GM10266 (cell line): Measurements from ENCODE around the gene SLC25A6.
"Not testable (repeated sequence)": the region's sequence is repeated elsewhere in the genome, so short reads cannot be mapped to it uniquely, and the experiment has no call there.

Experiments used
- DNase-seq: peaks from one replicate; pipeline ENCODE4 v3.0.0; 2012; ENCODE audit errors: extremely low spot score
- TF ChIP-seq, protein P1 (sequence below): IDR thresholded peaks from 2 replicates; pipeline ENCODE4 v1.5.1; 2012; ENCODE audit warnings: mild to moderate bottlenecking, low read depth; ENCODE audit not compliant: control insufficient read depth, insufficient read depth; ENCODE audit errors: missing control alignments

SLC25A6 gene

DNA sequence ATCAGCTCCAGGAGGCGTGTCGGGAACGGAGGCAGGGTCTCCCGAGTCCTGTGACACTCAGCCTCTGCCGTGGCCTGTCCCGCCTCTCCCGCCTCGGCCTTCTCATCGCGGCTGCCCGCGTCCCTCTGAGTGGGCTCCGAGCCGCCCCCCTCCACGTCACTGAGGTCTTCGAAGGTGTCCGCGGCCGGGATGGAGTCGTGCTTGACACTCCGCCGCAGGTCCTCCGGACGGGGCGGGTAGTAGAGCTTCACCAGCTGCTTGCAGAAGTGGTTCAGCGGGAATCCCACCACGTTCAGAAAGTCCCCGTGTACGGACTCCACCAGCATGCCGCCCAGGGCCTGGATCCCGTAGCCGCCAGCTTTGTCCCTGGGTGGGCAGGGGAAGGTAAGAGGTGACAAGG, 35.8 kb upstream of the SLC25A6 start:
- TF ChIP-seq, protein P1, sequence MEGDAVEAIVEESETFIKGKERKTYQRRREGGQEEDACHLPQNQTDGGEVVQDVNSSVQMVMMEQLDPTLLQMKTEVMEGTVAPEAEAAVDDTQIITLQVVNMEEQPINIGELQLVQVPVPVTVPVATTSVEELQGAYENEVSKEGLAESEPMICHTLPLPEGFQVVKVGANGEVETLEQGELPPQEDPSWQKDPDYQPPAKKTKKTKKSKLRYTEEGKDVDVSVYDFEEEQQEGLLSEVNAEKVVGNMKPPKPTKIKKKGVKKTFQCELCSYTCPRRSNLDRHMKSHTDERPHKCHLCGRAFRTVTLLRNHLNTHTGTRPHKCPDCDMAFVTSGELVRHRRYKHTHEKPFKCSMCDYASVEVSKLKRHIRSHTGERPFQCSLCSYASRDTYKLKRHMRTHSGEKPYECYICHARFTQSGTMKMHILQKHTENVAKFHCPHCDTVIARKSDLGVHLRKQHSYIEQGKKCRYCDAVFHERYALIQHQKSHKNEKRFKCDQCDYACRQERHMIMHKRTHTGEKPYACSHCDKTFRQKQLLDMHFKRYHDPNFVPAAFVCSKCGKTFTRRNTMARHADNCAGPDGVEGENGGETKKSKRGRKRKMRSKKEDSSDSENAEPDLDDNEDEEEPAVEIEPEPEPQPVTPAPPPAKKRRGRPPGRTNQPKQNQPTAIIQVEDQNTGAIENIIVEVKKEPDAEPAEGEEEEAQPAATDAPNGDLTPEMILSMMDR, result no peak
- DNase-seq, result no peak

DNA sequence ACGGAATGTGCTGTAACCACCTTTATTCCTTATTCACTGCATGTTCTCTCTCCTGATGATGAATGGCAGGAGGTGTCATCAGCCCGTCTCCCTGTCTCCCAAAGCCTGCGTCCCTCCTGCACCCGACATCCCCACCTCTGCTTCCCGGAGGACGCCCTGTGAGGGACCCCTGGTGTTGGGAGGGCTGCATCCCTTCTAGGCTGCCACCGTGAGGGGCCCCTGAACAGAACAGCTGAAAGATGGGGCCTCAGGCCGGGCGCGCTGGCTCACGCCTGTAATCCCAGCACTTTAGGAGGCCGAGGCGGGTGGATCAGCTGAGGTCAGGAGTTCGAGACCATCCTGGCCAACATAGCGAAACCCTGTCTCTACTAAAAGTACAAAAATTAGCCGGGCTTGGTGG, 34.4 kb upstream of the SLC25A6 start:
- DNase-seq, result not testable (repeated sequence)

DNA sequence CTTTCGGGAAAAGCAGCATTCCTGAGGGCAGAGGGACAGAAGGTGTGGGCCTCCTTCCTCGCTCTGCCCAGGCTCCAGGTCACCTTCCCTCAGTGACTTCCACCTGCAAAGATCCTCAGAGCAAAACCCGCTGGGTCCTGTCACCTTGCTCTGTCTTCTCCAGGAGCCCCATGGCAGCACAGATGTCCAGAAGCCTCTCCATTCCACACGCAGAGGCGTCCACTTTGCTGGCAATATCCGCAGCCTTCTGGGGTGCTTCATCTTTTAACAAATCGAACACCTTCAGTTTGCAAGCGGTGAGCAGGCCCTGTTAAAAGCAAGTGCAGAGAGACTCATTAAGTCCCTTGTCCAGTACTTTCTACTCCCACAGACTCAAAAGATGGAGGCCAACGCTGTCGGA, 33.5 kb upstream of the SLC25A6 start:
- TF ChIP-seq, protein P1, result no peak
- DNase-seq, result no peak

DNA sequence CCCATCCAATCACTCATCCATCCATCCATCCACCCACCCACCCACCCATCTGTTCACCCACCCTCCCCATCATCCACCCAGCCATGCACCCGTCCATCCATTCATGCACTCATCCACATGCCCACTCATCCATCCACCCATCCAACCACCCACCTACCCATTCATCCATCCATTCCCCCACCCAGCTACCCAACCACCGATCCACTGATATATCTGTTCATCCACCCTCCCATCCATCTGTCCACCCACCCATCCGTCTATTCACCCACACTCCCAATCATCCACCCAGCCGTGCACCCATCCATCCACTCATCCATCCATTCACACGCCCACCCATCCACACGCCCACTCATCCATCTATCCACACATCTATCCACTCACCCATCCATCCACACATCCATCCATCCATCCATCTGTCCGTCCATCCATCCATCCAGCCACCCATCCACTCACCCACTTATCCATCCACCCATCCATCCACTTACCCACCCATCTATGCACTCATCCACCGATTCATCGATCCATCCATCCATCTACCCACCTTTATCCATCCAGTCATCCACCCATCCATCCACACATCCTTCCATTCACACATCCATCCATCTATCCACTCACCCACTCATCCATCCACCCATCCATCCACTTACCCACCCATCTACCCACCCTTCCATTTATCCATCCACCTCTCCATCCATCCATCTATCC, 32.4 kb upstream of the SLC25A6 start:
- DNase-seq, result no peak
- TF ChIP-seq, protein P1, result no peak

DNA sequence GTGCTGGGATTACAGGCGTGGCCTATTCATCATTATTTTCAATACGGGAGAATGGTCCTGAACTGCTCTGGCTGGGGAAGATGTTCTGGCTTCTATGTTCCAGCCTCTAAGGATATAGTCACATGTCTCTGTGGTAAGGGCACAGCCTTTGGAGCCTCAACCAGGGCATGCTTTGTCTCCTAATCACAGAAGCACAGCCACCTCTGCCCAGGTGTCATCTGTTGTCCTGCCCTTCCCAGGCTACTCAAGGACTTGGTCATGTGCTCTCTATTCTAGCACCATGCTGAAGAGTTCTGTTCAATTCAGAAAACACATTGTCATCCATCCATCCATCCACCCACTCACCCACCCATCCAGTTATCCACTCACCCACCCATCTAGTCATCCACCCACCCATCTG, 31.3 kb upstream of the SLC25A6 start:
- TF ChIP-seq, protein P1, result no peak
- DNase-seq, result no peak

DNA sequence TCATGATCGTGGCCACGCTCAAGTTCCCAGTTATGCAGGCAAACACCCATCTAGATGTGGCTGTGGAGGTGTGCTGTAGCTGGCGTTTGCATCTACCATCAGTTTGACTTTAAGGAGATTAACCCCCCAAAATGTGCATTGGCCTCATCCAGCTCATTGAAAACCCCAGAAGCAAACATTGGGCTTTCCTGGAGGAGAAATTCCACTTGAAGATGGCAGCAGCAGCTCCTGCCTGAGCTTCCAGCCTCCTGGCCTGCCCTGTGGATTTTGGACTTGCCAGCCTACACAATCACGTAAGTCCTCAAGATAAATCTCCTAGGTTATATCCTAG, 30.2 kb upstream of the SLC25A6 start:
- TF ChIP-seq, protein P1, result no peak

DNA sequence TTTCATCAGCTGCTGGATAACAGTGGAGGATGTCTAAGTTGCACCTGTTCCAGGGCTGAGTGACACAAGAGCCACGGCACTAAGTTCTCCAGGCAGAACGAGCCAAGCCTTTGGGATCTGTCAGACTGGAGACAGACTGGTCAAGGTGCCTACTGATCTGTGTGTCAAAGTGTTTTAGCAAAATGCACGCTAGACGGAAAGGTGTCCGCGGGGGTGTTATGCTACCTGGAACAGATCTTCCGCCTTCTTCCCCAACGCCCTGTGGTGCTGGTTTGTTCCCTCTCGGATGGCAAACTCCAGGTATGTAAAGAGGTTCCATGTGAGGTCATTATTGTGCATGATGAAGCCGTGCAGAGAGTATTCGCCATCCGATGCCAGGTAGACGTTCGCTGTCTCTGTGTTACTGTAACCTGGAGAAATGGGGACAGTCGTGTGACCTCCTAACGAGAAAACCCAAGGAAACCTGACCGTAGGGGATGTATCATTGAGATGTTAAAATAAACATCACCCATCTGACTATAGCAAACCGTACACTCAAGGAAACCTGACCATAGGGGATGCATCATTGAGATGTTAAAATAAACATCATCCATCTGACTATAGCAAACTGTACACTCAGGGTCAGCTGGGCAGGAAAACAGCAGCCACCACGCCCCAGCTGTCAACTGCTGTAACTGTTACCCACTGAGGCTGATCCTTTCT, 29.7 kb upstream of the SLC25A6 start:
- no peak for DNase-seq
- TF ChIP-seq, protein P1, result no peak

More for the DNA sequence above, 30.2 kb upstream of the SLC25A6 start:
- DNase-seq, result no peak
